ENCODE measurements around the gene FAM171A1. TPM values are rescaled to one million over a fixed set of nuclear protein-coding genes. Genes with fewer than 3 reads are reported as not detected.

Gene FAM171A1
- 28.2 and 32.2 TPM in 2 replicates for total RNA-seq (ENCODE audit: low replicate concordance)

- peak within 1 kb of the TSS; percentile 39 for H3K9ac ChIP-seq
- peaks cover 10% of the 10 kb centered on the region for H4K20me1 ChIP-seq (ENCODE audit: low read depth)
- peaks cover 43% of the 10 kb centered on the region for H3K79me2 ChIP-seq (ENCODE audit: low read depth)
- H3K4me3 Mint-ChIP-seq, result peak within 1 kb of the TSS; percentile 94
- peak within 1 kb of the TSS; percentile 86 for H3K4me2 ChIP-seq
- TF ChIP-seq EZH2phosphoT487 (IDR thresholded peaks at IDR 0.05) (no peak), CTCF (IDR thresholded peaks at IDR 0.05) (peak; percentile 32)
- peak within 1 kb of the TSS; percentile 76 for H2AFZ ChIP-seq (replicated peaks)
- peak; percentile 91 for DNase-seq (ENCODE audit: low spot score)
- peaks cover 5% of the 10 kb centered on the region for H3K36me3 Mint-ChIP-seq
- H3K27ac Mint-ChIP-seq, result peak within 1 kb of the TSS; percentile 94
- H3K36me3 ChIP-seq, result no peaks in the 10 kb centered on the region
- H3K27me3 Mint-ChIP-seq (ENCODE audit: insufficient read depth, low read depth), result peaks cover 8% of the 10 kb centered on the region
- peak within 1 kb of the TSS; percentile 67 for H3K4me3 ChIP-seq
- peaks cover 21% of the 10 kb centered on the region for H3K4me1 Mint-ChIP-seq
- peaks cover 7% of the 10 kb centered on the region for H3F3A ChIP-seq (ENCODE audit: low read depth)
- no peaks in the 10 kb centered on the region for H3K9me3 ChIP-seq (ENCODE audit: low read depth)
- H3K27me3 ChIP-seq, result peaks cover 16% of the 10 kb centered on the region
- peaks cover 2% of the 10 kb centered on the region for H3K9me3 Mint-ChIP-seq
- H3K4me1 ChIP-seq, result peaks cover 8% of the 10 kb centered on the region
- H3K27ac ChIP-seq, result no peak within 1 kb of the TSS
These were observed at the start of gene FAM171A1 for GRCh38 chr10:15370856-15371701. Gene FAM171A1 (minus strand): TSS chr10:15371289. CDS start chr10:15371052, 237 bp downstream.

- H3K36me3 ChIP-seq, result no peaks in the 10 kb centered on the region
- no peaks in the 10 kb centered on the region for H3K4me1 ChIP-seq
- H3K27me3 ChIP-seq, result no peaks in the 10 kb centered on the region
- no peaks in the 10 kb centered on the region for H3F3A ChIP-seq (ENCODE audit: low read depth)
- no peaks in the 10 kb centered on the region for H3K36me3 Mint-ChIP-seq
- H3K9me3 Mint-ChIP-seq, result peaks cover 5% of the 10 kb centered on the region
- no peak overlapping the region for H3K27ac ChIP-seq
- no peaks in the 10 kb centered on the region for H4K20me1 ChIP-seq (ENCODE audit: low read depth)
- no peaks in the 10 kb centered on the region for H3K79me2 ChIP-seq (ENCODE audit: low read depth)
- no peak for DNase-seq (ENCODE audit: low spot score)
- no peak overlapping the region for H3K27ac Mint-ChIP-seq
- no peak overlapping the region for H3K4me3 Mint-ChIP-seq
- peaks cover 4% of the 10 kb centered on the region for H3K27me3 Mint-ChIP-seq (ENCODE audit: insufficient read depth, low read depth)
- H3K4me1 Mint-ChIP-seq, result no peaks in the 10 kb centered on the region
- no peaks in the 10 kb centered on the region for H3K9me3 ChIP-seq (ENCODE audit: low read depth)
- no peak overlapping the region for H3K4me3 ChIP-seq
- no peak overlapping the region for H3K9ac ChIP-seq
- no peak for TF ChIP-seq EZH2 (IDR thresholded peaks at IDR 0.05)
- TF ChIP-seq EZH2phosphoT487 (IDR thresholded peaks at IDR 0.05), result no peak
- TF ChIP-seq CTCF (IDR thresholded peaks at IDR 0.05), result no peak
- H2AFZ ChIP-seq (replicated peaks), result no peak overlapping the region
- H3K4me2 ChIP-seq, result no peak overlapping the region
These were observed 49.8 kb upstream of the FAM171A1 start for GRCh38 chr10:15420858-15421257.

- no peak overlapping the region for H3K4me3 Mint-ChIP-seq
- no peak overlapping the region for H3K4me2 ChIP-seq
- H3K9me3 ChIP-seq (ENCODE audit: low read depth), result no peaks in the 10 kb centered on the region
- no peaks in the 10 kb centered on the region for H3K27me3 ChIP-seq
- no peak overlapping the region for H3K27ac ChIP-seq
- H3K9ac ChIP-seq, result no peak overlapping the region
- no peaks in the 10 kb centered on the region for H3K36me3 Mint-ChIP-seq
- no peaks in the 10 kb centered on the region for H3K4me1 Mint-ChIP-seq
- H4K20me1 ChIP-seq (ENCODE audit: low read depth), result no peaks in the 10 kb centered on the region
- no peaks in the 10 kb centered on the region for H3K36me3 ChIP-seq
- H3K9me3 Mint-ChIP-seq, result peaks cover 7% of the 10 kb centered on the region
- H3K27me3 Mint-ChIP-seq (ENCODE audit: insufficient read depth, low read depth), result peaks cover 4% of the 10 kb centered on the region
- H3K4me1 ChIP-seq, result no peaks in the 10 kb centered on the region
- no peak for TF ChIP-seq EZH2 (IDR thresholded peaks at IDR 0.05)
- TF ChIP-seq CTCF (IDR thresholded peaks at IDR 0.05), result peak; percentile 87
- no peak overlapping the region for H3K27ac Mint-ChIP-seq
- H2AFZ ChIP-seq (replicated peaks), result no peak overlapping the region
- no peaks in the 10 kb centered on the region for H3F3A ChIP-seq (ENCODE audit: low read depth)
- H3K4me3 ChIP-seq, result no peak overlapping the region
- no peaks in the 10 kb centered on the region for H3K79me2 ChIP-seq (ENCODE audit: low read depth)
- DNase-seq (ENCODE audit: low spot score), result peak; percentile 65
These were observed 48.3 kb upstream of the FAM171A1 start for GRCh38 chr10:15419279-15419874.
